HG03175 (cell line): ENCODE results near the gene PRODH2.
"Not testable (repeated sequence)": the region's sequence is repeated elsewhere in the genome, so short reads cannot be mapped to it uniquely, and the experiment has no call there.

Experiments used
- ATAC-seq: cut with Tn5 transposase; IDR thresholded peaks from one replicate; pipeline ENCODE4 v1.9.1; 2021; ENCODE audit warnings: mild to moderate bottlenecking, moderate library complexity; ENCODE audit not compliant: unreplicated experiment

PRODH2 gene

GRCh38 chr19:35782589-35782988, 30.1 kb downstream of the PRODH2 start:
- no peak for ATAC-seq

GRCh38 chr19:35781650-35782049, 31.0 kb downstream of the PRODH2 start:
- ATAC-seq, result no peak

DNA sequence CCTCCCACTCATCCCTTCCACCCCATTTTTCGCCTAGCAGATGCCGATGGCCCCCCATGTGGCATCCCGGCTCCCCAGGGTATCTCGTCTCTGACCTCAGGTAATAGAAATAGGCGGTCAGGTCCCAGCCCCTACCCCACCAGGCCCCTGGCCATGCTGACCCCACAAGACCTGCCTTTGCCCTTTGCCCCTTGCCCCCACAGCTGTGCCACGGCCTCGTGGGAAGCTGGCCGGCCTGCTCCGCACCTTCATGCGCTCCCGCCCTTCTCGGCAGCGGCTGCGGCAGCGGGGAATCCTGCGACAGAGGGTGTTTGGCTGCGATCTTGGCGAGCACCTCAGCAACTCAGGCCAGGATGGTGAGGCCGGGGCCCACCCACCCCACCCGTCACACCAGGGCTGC, 31.9 kb downstream of the PRODH2 start:
- ATAC-seq, result no peak

DNA sequence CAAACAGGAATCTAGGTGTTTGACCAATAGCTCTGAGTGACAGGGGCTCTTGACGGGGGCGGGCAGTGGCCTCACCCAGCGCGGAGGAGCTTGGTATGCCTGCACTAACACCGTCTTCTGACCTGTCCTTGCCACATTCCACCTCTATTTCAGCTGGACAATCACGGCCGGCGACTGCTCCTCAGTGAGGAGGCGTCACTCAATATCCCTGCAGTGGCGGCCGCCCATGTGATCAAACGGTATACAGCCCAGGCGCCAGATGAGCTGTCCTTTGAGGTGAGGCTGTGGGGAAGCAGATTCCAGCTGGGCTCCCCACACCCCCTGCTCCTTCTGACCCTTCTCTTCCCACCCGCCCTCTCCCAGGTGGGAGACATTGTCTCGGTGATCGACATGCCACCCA, 32.6 kb downstream of the PRODH2 start:
- ATAC-seq, result no peak

DNA sequence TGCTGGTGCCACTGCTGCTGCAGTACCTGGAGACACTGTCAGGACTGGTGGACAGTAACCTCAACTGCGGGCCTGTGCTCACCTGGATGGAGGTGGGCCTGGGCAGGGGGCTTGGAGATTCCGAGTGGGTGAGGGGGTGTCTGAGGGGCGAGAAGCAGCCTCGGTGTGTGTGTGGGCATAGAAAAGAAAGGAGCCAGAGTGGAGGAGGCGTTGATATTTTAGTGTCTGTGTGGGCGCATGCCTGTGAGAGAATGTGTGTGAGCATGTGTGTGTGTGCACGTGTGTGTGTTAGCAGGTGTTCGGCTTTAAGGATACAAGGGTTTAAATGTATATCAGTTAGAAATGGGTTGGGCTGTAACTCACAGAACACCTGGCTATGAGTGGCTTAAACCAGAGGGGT, 33.6 kb downstream of the PRODH2 start:
- no peak for ATAC-seq

DNA sequence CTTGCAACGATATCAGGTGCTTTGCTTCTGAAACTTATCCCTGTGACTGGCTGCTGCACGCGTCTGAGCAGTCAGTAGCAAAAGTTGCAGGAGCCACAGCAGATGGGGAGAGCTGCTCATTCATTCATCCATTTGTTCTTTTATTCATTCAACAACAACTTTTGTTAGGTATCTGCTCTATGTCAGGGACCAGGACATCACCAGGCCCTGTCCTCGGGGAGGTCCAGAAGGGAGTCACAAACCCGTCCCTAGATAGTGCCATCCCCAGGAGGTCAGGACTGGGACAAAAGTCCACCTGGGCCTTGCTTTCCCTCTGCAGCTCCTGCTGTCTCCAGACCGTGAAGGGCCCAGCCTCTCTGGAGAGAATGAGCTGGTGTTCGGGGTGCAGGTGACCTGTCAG, 34.7 kb downstream of the PRODH2 start:
- ATAC-seq, result no peak

DNA sequence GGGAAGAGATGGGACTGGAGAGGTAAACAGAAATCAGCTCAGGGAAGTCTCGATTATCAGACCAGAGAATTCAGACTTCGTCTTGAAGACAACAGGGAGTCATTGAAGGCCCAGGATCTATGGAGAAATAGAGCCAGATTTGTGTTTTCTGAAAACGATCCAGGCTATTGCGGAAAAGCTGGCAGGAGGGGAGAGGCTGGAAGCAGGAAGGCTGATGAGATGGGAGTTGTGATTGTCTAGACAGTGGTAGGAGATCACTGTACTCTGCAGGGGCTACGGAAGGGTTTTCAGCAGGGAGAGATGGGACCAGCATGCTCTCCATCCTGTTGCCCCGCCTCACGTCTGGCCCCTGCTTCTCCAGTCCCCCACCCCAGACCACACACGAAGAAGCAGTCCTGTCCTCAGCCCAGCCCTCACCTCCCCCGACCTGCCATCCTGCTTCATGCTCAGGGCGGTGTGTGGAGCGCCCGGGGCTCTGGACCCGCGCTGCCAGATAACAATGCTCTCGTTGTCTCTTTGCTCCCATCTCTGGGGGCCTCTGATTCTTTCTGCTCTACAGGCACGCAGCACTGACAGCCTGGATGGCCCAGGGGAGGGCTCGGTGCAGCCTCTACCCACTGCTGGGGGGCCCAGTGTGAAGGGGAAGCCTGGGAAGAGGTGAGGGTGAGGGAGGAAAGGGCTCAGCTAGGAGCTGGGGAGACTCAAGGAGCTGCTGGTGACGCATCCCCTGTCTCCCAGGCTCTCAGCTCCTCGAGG, 35.4 kb downstream of the PRODH2 start:
- ATAC-seq, result no peak

DNA sequence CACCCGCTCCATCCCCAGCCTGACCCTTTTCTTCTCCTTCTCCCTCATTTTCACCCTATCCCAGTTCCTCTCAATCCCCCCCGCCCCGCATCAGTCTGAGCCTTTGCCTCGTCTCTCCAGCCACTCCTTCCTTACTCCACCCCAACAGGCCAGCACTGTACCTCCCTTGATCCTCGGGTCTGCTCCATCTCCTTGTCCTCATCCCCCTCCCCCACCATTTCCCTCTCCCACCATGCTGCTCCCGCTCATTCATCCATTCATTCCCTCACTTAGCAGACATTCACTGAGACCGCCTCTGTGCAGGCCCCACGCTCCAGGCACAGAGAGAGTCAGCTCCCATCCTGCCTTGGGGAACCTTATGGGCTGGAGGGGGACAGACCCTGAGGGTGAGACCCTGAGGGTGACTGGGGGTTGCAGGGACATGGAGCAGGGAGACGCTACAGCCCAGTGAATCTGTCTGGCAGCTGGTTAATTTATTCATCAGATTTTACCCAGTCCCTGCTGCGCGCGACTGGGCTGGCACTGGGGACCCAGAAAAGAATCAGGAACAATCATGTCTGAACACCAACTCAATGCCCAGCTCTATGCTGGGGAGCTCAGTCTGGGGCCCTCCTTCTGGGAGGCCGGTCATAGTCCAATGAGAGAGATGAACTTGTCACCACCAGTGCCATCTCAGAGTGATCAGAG, 36.4 kb downstream of the PRODH2 start:
- ATAC-seq, result no peak

DNA sequence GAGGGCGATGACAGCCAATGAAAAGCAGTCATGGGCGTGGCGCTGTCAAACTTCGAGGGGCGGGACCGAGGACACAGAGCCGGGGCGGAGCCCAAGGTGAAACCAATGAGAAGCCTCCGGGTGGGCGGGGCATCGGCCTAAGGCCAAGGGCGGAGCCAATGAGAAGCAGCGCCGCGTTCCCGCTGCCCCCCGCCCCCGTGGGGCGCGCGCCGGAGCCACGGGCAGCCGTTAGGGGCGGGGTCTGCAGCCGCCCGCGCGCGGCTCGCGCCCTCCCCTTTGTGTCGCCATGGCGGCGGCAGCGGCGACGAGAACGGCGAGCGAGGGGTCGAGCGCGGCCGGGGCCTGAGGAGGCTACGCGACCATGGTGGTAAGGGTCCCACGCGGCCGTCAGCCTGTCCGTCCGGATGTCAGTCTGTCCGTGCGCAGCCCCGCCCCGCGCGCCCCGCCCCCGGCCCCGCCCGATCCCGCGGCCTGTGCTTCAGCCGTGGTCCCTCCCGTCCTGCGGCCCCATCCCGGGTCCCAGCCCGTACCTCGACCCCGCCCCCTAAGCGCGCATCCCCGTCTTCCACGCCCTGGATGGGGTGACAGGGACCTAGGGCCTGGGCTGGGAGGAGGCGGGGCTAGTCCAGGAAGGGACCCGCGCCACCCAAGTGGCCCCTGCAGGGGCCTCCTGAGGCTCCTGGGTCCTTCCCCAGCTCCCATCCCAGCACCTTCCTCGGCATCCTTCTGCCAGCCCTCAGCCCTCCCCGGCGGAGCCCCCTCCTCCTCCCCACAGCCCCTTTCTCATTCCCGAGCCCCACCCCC, 37.1 kb downstream of the PRODH2 start, which contains the start of gene ARHGAP33:
Gene ARHGAP33 (plus strand): TSS at position 267 of the 804 bp plus-strand sequence. CDS start 95 bp downstream, at position 362.
- peak; percentile 93 for ATAC-seq

- ATAC-seq, result no peak
These were observed 37.7 kb downstream of the PRODH2 start for GRCh38 chr19:35775046-35775297.

DNA sequence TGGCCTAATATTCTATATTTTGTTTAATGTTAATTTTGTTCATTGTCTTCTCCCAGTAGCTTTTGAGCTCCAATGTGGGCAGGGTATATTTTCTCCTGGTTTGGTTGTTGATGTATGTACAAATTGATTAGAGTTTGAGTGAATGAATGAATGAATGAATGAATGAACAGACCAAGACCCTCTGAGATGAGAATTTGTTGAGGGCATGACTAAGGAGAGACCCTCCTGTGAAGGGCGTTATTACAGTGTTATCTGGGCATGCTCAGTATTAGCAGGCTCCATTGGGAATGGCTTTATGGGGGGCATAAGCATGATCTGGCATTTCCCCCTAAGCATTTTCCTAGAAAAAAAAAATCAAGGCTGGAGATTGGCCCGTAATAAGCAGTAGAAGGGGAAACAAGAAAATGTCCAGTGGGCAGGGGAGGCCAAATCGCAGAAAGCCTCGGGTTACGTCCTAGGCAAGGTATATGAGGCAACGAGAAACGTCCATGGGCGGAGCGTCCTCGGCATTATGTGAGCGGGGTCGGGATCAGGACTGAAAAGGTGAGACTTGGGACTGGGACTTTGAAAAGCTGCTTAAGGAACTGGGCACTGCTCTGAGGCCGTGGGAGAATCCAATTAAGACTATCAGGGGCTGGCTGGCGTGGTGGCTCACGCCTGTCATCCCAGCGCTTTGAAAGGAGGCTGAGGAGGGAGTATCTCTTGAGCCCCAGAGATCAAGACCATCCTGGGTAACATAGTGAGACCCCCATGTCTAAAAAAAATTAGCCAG, 38.2 kb downstream of the PRODH2 start:
- ATAC-seq, result no peak

- ATAC-seq, result no peak
These were observed 39.4 kb downstream of the PRODH2 start for GRCh38 chr19:35773020-35773806.

DNA sequence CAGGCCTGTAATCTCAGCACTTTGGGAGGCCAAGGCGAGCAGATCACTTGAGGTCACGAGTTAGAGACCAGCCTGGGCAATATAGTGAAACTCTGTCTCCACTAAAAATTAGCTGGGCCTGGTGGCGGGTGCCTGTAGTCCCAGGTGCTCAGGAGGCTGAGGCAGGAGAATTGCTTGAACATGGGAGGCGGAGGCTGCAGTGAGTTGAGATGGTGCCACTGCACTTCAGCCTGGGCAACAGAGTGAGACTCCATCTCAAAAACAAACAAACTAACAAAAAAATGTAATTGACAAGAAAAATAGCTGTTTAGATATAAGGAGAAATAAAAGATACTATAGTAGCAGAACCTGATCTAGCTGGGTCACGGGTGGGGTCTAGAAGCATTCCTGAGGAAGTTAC, 40.3 kb downstream of the PRODH2 start:
- ATAC-seq, result not testable (repeated sequence)

DNA sequence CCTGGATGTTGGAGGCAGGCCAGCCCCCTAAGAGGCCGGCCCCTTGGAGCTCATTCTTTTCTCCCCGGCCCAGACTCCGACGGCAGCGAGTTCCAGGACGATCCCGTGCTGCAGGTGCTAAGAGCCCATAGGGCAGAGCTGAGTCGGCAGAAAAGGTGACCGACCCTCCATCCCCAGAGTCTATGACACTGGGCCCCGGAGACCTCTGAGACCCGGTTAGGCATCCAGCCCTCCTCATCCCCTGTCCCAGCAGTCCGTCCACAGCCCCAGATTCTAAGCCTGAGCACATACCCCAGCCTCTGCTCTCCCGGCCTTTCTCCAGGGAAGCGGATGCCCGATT, 44.6 kb downstream of the PRODH2 start:
- no peak for ATAC-seq

- no peak for ATAC-seq
These were observed 45.2 kb downstream of the PRODH2 start for GRCh38 chr19:35767288-35768081.

GRCh38 chr19:35766571-35767104, 46.0 kb downstream of the PRODH2 start:
- no peak for ATAC-seq

DNA sequence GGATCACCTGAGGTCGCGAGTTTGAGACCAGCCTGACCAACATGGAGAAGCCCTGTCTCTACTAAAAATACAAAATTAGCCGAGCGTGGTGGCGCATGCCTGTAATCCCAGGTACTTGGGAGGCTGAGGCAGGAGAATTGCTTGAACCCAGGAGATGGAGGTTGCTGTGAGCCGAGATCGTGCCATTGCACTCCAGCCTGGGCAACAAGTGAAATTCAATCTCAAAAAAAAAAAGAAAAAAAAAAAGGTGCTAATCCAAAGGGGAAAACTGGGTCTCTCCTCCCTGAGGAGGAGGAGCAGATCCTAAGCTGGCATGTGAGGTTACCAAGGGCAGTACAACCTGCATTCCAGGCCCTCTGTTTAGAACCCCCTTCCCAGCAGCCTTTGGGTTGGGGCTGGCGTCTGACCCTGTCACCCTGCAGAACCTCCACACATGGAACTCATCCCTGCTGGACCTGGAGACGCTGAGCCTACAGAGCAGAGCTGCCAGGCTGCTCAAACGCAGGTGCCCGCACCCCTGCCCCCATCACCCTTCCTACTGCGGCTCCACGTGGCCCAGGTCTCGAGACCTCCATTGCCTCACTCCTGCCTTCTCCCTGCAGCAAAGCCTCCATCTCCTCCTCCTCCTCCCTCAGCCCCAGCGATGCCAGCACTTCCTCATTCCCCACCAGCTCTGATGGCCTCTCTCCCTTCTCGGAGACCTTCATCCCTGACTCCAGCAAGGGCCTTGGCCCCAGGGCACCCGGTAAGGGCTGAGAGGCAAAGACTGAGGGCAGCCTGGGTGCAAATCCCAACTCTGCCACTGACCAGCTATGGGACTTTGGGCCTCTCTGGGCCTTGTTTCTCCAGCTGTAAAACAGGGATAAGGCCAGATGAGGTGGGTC, 48.0 kb downstream of the PRODH2 start:
- no peak for ATAC-seq

DNA sequence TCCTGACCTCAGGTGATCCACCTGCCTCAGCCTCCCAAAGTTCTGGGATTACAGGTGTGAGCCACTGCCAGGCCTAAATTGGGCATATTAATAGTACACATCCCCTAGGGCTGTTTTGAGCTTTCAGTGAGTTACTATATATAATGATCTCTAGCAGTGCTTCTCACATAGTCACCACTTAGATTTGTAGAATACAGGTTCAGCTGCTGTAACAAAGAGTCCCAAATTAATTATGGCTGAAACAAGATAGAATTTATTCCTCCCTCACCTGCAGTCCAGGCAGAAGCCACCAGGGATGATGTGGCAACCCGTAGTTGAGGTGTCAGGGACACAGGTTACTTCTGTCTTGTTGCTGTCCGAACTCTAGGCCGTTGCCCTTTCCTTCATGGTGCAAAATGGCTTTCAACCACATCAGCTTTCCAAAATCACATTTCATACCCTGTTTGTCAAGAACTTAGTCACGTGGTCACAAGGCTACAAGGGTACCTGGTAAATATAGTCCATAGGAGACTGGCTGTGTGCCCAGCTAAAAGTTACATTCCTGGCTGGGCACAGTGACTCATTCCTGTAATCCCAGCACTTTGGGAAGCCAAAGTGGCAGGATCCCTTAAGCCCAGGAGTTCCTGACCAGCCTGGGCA, 51.8 kb downstream of the PRODH2 start:
- no peak for ATAC-seq
